ENCODE results near the gene RNU11.

DNA sequence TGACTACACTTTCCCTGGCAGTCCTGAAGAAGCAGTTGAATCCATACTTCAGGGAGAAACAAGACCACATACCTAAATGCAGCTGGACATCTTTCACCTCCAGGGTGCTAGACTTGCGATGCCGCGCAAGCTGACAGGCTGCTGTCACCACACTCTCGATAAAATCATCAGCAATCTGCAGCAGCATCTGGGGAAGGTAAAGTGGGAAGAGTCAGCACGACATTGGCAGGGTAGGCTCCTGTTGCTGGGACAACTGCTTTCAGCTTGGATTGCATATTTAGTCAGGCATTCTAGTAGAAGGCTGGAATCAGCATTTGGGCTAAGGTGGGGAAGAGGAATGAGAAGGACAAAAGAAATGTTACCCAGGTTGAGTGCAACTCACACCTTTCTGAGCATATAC, 35.2 kb upstream of the RNU11 start:
- TF ChIP-seq RARB (CRISPR knock-in tag; IDR thresholded peaks at IDR 0.05), result no peak
- TF ChIP-seq, protein P1, sequence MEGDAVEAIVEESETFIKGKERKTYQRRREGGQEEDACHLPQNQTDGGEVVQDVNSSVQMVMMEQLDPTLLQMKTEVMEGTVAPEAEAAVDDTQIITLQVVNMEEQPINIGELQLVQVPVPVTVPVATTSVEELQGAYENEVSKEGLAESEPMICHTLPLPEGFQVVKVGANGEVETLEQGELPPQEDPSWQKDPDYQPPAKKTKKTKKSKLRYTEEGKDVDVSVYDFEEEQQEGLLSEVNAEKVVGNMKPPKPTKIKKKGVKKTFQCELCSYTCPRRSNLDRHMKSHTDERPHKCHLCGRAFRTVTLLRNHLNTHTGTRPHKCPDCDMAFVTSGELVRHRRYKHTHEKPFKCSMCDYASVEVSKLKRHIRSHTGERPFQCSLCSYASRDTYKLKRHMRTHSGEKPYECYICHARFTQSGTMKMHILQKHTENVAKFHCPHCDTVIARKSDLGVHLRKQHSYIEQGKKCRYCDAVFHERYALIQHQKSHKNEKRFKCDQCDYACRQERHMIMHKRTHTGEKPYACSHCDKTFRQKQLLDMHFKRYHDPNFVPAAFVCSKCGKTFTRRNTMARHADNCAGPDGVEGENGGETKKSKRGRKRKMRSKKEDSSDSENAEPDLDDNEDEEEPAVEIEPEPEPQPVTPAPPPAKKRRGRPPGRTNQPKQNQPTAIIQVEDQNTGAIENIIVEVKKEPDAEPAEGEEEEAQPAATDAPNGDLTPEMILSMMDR (IDR thresholded peaks at IDR 0.05), result no peak
- no peak for TF ChIP-seq JUN (IDR thresholded peaks at IDR 0.05)
- no peak for TF ChIP-seq TP53 (CRISPR knock-in tag; IDR thresholded peaks at IDR 0.05)
- TF ChIP-seq JUNB (IDR thresholded peaks at IDR 0.05), result no peak
- TF ChIP-seq ZFP36 (IDR thresholded peaks at IDR 0.05; ENCODE audit: borderline replicate concordance, partially characterized antibody), result no peak
- TF ChIP-seq CHD2 (IDR thresholded peaks at IDR 0.05; ENCODE audit: low read length, partially characterized antibody), result no peak
- TF ChIP-seq, protein P2, sequence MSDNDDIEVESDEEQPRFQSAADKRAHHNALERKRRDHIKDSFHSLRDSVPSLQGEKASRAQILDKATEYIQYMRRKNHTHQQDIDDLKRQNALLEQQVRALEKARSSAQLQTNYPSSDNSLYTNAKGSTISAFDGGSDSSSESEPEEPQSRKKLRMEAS (IDR thresholded peaks at IDR 0.05), result no peak
- no peak for TF ChIP-seq SMC3 (IDR thresholded peaks at IDR 0.05)
- TF ChIP-seq MYC (IDR thresholded peaks at IDR 0.05; ENCODE audit: borderline replicate concordance, low read length), result no peak
- TF ChIP-seq RNF2 (IDR thresholded peaks at IDR 0.05; ENCODE audit: borderline replicate concordance, low read depth), result no peak

Measured in A549 (cell line).